Stomach (tissue), 9 donors: ENCODE data around the gene LIN28B. TPM values are rescaled to one million over a fixed set of nuclear protein-coding genes. Genes with fewer than 3 reads are reported as not detected.

Experiments
- DNase-seq, 2 donors: peaks; one replicate each; pipeline versions ENCODE4 v3.0.0 to v3.0.0-alpha.2; 2013 to 2019
- H3K27ac ChIP-seq, 5 donors: fragments of 200-600 bp in 4 of 5; sonication (generic) in 4 of 5; one replicate each; pipeline ENCODE4 v1.5.1; 2013 to 2019; ENCODE audit warnings: mild to moderate bottlenecking in 1 of 5, moderate library complexity in 1 of 5
- H3K27me3 ChIP-seq, 3 donors: fragments of 200-600 bp; sonication (generic); one replicate each; pipeline ENCODE4 v1.5.1; 2017 to 2019; ENCODE audit warnings: mixed run types in 1 of 3
- H3K36me3 ChIP-seq, 4 donors: fragments of 200-600 bp; sonication (generic); 1 replicate in 3 of 4; 2 replicates in 1 of 4; pipeline ENCODE4 v1.5.1; 2016 to 2019
- H3K4me1 ChIP-seq, 4 donors: fragments of 200-600 bp; sonication (generic); one replicate each; pipeline ENCODE4 v1.5.1; 2016 to 2019
- H3K4me3 ChIP-seq, 4 donors: fragments of 200-600 bp; sonication (generic) in 3 of 4; one replicate each; pipeline ENCODE4 v1.5.1; 2016 to 2019; ENCODE audit warnings: mild to moderate bottlenecking in 1 of 4
- H3K9me3 ChIP-seq, 4 donors: fragments of 200-600 bp; sonication (generic); one replicate each; pipeline ENCODE4 v1.5.1; 2016 to 2019
- CTCF ChIP-seq, 7 experiments: fragments of 450-650 bp in 4 of 7; fragments of 200-600 bp in 3 of 7; sonication (generic) in 3 of 7; IDR thresholded peaks; one replicate each; pipeline ENCODE4 v1.5.1; 2016 to 2019; ENCODE audit warnings: antibody characterized with exemption in 7 of 7, control low read depth in 2 of 7, mild to moderate bottlenecking in 1 of 7
- EP300 ChIP-seq: sonication (generic); formaldehyde crosslinking; IDR thresholded peaks from one replicate; pipeline ENCODE4 v1.6.1; 2017; ENCODE audit warnings: antibody characterized with exemption
- POLR2A ChIP-seq, 4 donors: fragments of 450-650 bp; IDR thresholded peaks; one replicate each; pipeline ENCODE4 v1.6.1; 2016; ENCODE audit warnings: antibody characterized with exemption in 4 of 4, control low read depth in 2 of 4, mild to moderate bottlenecking in 1 of 4, moderate library complexity in 1 of 4
- POLR2AphosphoS5 ChIP-seq, 3 donors: sonication (generic); formaldehyde crosslinking; IDR thresholded peaks; one replicate each; pipeline ENCODE4 v1.6.1; 2016; ENCODE audit warnings: antibody characterized with exemption in 3 of 3
- WGBS, 5 donors: extraction: QIAGEN DNeasy Blood & Tissue Kit in 3 of 5; methylation state at CpG; one replicate each; pipeline versions ENCODE4 v1.1.5 to v1.1.7; 2013 to 2018; 5-methylcytosine and 5-hydroxymethylcytosine counted together
- intact Hi-C: fragments of 100-400 bp; cut with DNase I; formaldehyde crosslinking; loops from one replicate; pipeline ENCODE4 v1.15.1; 2023; ENCODE audit warnings: low total_unique reads
- polyA plus RNA-seq, 3 donors: library from polyadenylated mRNA; stranded (reverse); fragments of 200-250 nt; gene quantifications; one replicate each; pipeline ENCODE4 v1.2.3, GENCODE V29; 2013
- total RNA-seq, 5 donors: library from RNA; depleted of rRNA; stranded (reverse); fragments of >200 nt; gene quantifications; one replicate each; pipeline versions ENCODE4 v1.1.0 to v1.2.3, GENCODE V29; 2014 to 2016
- donor health status: healthy with polysubstance abuse.
- donor health status: Bipolar disorder and iron deficiency.
- donor health status: healthy.

The LIN28B gene
- total and polyA plus RNA-seq, 8 donors, result not detected

DNA sequence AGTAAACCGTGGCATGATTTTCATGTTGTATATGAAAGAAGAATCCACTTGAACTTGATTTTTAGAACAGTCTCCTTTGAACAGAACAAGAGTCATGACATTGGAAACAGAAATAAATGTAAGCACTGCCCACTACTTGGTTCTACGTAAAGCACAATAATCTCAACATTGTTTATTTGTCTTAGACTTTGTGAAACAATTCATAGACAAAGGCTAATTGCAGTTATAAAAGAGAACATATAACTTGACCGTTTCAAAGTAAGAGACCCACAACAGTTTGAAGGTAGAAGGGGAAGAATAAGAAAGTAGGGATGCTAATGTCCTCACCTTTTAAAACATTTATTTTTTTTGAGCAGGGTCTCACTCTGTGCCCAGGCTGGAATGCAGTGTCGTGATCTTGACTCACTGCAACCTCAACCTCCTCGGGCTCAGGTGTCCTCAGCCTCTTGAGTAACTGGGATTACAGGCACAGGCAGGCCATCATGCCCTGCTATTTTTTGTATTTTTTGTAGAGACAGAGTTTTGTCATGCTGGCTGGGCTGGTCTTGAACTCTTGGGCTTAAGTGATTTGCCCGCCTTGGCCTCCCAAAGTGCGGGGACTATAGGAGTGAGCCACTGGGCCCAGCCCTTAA, 151.8 kb downstream of the LIN28B start:
- DNase-seq, result no peak
- no peak for TF ChIP-seq CTCF (IDR thresholded peaks at IDR 0.05)
- Histone ChIP-seq H3K4me3 (no peak overlapping the region), H3K27ac (no peak overlapping the region), H3K9me3 (no peaks in the 10 kb centered on the region), H3K4me1 (peaks cover 0 to 3% (median 0%) of the 10 kb centered on the region in 4 donors), H3K36me3 (peaks cover 0 to 32% (median 8%) of the 10 kb centered on the region in 4 donors), H3K27me3 (no peaks in the 10 kb centered on the region)
- intact Hi-C loops, result no loop called here
- 79 to 85% (median 83%) methylated on average over 7 of the region's 7 CpGs for WGBS, 5 donors

DNA sequence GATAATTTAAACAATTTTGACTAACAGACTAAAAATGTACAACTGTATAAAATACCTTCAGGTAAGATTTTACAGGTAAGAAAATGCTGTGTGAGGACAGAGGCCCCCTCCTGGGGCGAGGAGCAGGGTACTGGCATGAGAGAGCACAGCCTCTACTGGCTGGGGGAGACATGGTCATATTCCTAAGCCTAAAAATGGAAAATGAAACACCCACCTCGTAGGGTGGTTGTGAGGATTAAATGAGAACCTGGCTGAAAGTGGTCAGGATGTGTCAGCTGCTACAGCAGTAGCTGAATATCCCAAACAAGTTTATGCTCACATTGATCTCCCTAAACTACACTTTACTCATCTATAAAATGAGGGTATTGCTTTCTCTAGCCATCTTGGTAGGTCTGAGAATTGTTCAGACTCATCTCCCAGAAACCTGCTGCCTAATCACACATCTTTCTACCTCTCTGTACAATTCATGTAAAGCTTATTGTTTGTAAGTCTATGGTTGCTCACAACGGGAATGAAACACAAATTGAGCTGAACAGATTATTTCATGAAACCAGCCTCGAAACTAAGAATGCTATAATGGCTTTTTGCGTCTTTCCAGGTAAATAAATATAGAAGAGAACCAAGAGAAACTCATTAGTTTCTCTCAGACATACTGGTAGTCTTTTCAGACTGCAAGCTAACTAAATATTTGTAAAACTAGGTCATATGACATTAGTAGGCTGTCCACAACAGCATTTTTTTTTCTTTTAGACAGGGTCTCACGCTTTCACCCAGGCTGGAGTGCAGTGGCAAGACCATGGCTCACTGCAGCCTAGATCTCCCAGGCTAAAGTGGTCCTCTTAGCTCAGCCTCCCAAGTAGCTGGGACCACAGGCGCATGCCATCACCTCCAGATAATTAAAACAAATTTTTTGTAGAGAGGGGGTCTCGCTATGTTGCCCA, 153.3 kb downstream of the LIN28B start:
- H3K4me1 ChIP-seq, result peaks cover 0 to 3% (median 0%) of the 10 kb centered on the region in 4 donors
- H3K27me3 ChIP-seq, result no peaks in the 10 kb centered on the region
- intact Hi-C loops, result no loop called here
- TF ChIP-seq POLR2AphosphoS5 (IDR thresholded peaks at IDR 0.05), result no peak
- no peak for TF ChIP-seq CTCF (IDR thresholded peaks at IDR 0.05)
- TF ChIP-seq EP300, result no peak
- TF ChIP-seq POLR2A (IDR thresholded peaks at IDR 0.05), result no peak
- no peaks in the 10 kb centered on the region for H3K9me3 ChIP-seq
- H3K27ac ChIP-seq, result no peak overlapping the region
- no peak overlapping the region for H3K4me3 ChIP-seq
- 63 to 72% (median 63%) methylated on average over 8 of the region's 8 CpGs for WGBS, 5 donors
- DNase-seq, result no peak
- H3K36me3 ChIP-seq, result peaks cover 0 to 39% (median 11%) of the 10 kb centered on the region in 4 donors

DNA sequence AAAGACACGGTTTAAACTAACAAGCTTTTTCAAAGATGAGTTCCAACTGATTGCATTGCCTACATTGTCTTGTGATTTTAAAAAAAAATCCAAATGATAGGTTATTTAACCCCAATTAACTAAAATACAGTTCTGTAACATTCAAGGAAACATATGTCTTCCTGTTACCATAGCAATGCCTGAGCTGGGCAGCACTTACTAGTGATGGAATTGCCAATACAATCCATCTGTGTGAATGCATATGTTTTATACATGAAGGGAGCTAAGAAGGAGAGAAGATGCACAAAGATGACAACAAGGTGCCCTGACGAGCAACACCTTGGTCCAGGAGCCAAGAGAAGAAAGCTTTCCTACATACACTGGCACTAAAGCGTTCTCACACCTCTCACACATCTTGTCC, 154.2 kb downstream of the LIN28B start:
- Histone ChIP-seq H3K27me3 (no peaks in the 10 kb centered on the region), H3K27ac (no peak overlapping the region), H3K36me3 (peaks cover 0 to 46% (median 17%) of the 10 kb centered on the region in 4 donors), H3K4me1 (peaks cover 0 to 3% (median 0%) of the 10 kb centered on the region in 4 donors), H3K4me3 (no peak overlapping the region), H3K9me3 (no peaks in the 10 kb centered on the region)
- intact Hi-C loops, result no loop called here
- 86 to 89% (median 89%) methylated on average over 3 of the region's 3 CpGs for WGBS, 5 donors
- TF ChIP-seq POLR2A (IDR thresholded peaks at IDR 0.05) (no peak), POLR2AphosphoS5 (IDR thresholded peaks at IDR 0.05) (no peak), CTCF (IDR thresholded peaks at IDR 0.05) (no peak), EP300 (no peak)
- DNase-seq, result no peak

DNA sequence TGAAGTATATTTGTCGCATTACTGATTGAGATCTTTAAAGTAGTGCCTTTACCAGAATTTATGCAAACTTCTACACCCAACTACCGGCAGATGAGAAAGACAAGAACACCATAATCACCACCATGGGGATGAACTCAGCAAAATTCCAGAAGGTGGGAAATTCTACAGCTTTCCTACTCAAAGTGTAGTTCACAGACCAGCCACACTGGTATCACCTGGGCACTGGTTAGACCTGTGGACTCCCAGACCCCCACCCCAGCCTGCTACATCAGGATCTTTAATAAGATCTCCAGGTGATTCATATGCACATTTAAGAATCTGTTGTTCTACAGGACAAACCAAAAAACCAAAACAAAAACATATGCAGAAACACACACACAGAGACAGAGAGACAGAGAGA, 155.0 kb downstream of the LIN28B start:
- DNase-seq, result no peak
- no peaks in the 10 kb centered on the region for H3K27me3 ChIP-seq
- peaks cover 0 to 3% (median 0%) of the 10 kb centered on the region in 4 donors for H3K4me1 ChIP-seq
- TF ChIP-seq POLR2A (IDR thresholded peaks at IDR 0.05) (no peak), POLR2AphosphoS5 (IDR thresholded peaks at IDR 0.05) (no peak), CTCF (IDR thresholded peaks at IDR 0.05) (no peak), EP300 (no peak)
- no peaks in the 10 kb centered on the region for H3K9me3 ChIP-seq
- 84 to 96% (median 90%) methylated on average over 2 of the region's 2 CpGs for WGBS, 5 donors
- intact Hi-C loops, result no loop called here
- H3K4me3 ChIP-seq, result no peak overlapping the region
- no peak overlapping the region for H3K27ac ChIP-seq
- H3K36me3 ChIP-seq, result peaks cover 0 to 48% (median 17%) of the 10 kb centered on the region in 4 donors
